Measurements from ENCODE around the gene SART1. TPM values are rescaled to one million over a fixed set of nuclear protein-coding genes. Genes with fewer than 3 reads are reported as not detected.

The SART1 gene
- total and polyA plus RNA-seq, 10 of the 15 experiments (the other 5 are each of a cell fraction or from before 2014, with no cell fraction given), result 6.2 to 60.5 (median 37.4) TPM

GRCh38 chr11:66020618-66021357, 59.3 kb downstream of the SART1 start:
- Histone ChIP-seq H3K27me3 (replicated peaks in 1 of 2; ENCODE audit: control insufficient read depth in 2 of 2, insufficient read depth in 2 of 2, low read length in 1 of 2) (0 out of 4 replicates have a peak, but pooled peaks cover 0 to 3% of the 10 kb centered on the region in 2 experiments), H3K9ac (ENCODE audit: control insufficient read depth, insufficient read depth, low read length) (no peak overlapping the region), H3K79me2 (ENCODE audit: control insufficient read depth, insufficient read depth, low read length) (no peaks in the 10 kb centered on the region), H3K36me3 (ENCODE audit: control insufficient read depth in 2 of 2, insufficient read depth in 2 of 2, low read length in 1 of 2) (no peaks in the 10 kb centered on the region), H3K27ac (ENCODE audit: control insufficient read depth, insufficient read depth) (no peak overlapping the region), H3K4me3 (no peak overlapping the region), H3K9me3 (replicated peaks; ENCODE audit: control insufficient read depth, insufficient read depth, low read length) (no peaks in the 10 kb centered on the region), H4K20me1 (ENCODE audit: control insufficient read depth, insufficient read depth) (no peaks in the 10 kb centered on the region), H3K4me2 (ENCODE audit: control insufficient read depth, insufficient read depth) (no peak overlapping the region), H2AFZ (ENCODE audit: control insufficient read depth, low read depth, low read length) (no peak overlapping the region), H3K4me1 (ENCODE audit: control insufficient read depth, insufficient read depth, low read length) (no peaks in the 10 kb centered on the region)
- FAIRE-seq (no peak), DNase-seq (ENCODE audit: low read depth, low spot score) (no peak), ATAC-seq (peak; percentile 34; the same call in 2 of the 3 replicates)
- POLR2A ChIA-PET, result no interaction called here
- intact Hi-C loops (cut with micrococcal nuclease; ENCODE audit: unreplicated experiment) (no loop called here), in situ Hi-C loops (cut with MboI) (no loop called here)
- WGBS (ENCODE audit: insufficient coverage, insufficient replicate concordance, low lambda C conversion rate, missing lambda C conversion rate), result 35% methylated on average over 21 of the region's 25 CpGs
- CTCF ChIA-PET, result interaction anchor here (1.1 to 2.8 kb wide), 5 partner anchors 24 to 115 kb away, joined by 4 to 31 read pairs (median 5); no protein-coding TSS in a partner anchor
- RAD21 ChIA-PET (ENCODE audit: unreplicated experiment), result no interaction called here
- SMC1A ChIA-PET (ENCODE audit: uncharacterized antibody, unreplicated experiment), result no interaction called here
- no TSS peak for BruUV-seq (replicated peaks)
- no peak for TF ChIP-seq NFYB (IDR thresholded peaks at IDR 0.05; ENCODE audit: insufficient read depth, low read depth, low read length)
- no peak for TF ChIP-seq JUND (IDR thresholded peaks at IDR 0.05; ENCODE audit: low read depth, low read length)
- no peak for TF ChIP-seq TCF7 (IDR thresholded peaks at IDR 0.05; ENCODE audit: borderline replicate concordance)
- TF ChIP-seq, protein P1, sequence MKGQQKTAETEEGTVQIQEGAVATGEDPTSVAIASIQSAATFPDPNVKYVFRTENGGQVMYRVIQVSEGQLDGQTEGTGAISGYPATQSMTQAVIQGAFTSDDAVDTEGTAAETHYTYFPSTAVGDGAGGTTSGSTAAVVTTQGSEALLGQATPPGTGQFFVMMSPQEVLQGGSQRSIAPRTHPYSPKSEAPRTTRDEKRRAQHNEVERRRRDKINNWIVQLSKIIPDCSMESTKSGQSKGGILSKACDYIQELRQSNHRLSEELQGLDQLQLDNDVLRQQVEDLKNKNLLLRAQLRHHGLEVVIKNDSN (IDR thresholded peaks at IDR 0.05; ENCODE audit: borderline replicate concordance, extremely low read length, insufficient read depth, low read depth, low read length), result no peak
- TF ChIP-seq, protein P2, sequence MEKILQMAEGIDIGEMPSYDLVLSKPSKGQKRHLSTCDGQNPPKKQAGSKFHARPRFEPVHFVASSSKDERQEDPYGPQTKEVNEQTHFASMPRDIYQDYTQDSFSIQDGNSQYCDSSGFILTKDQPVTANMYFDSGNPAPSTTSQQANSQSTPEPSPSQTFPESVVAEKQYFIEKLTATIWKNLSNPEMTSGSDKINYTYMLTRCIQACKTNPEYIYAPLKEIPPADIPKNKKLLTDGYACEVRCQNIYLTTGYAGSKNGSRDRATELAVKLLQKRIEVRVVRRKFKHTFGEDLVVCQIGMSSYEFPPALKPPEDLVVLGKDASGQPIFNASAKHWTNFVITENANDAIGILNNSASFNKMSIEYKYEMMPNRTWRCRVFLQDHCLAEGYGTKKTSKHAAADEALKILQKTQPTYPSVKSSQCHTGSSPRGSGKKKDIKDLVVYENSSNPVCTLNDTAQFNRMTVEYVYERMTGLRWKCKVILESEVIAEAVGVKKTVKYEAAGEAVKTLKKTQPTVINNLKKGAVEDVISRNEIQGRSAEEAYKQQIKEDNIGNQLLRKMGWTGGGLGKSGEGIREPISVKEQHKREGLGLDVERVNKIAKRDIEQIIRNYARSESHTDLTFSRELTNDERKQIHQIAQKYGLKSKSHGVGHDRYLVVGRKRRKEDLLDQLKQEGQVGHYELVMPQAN (conservative IDR thresholded peaks at IDR 0.05), result no peak
- no peak for TF ChIP-seq ATF7 (IDR thresholded peaks at IDR 0.05; ENCODE audit: low read depth)
- TF ChIP-seq, protein P3, sequence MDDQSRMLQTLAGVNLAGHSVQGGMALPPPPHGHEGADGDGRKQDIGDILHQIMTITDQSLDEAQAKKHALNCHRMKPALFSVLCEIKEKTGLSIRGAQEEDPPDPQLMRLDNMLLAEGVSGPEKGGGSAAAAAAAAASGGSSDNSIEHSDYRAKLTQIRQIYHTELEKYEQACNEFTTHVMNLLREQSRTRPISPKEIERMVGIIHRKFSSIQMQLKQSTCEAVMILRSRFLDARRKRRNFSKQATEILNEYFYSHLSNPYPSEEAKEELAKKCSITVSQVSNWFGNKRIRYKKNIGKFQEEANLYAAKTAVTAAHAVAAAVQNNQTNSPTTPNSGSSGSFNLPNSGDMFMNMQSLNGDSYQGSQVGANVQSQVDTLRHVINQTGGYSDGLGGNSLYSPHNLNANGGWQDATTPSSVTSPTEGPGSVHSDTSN (IDR thresholded peaks at IDR 0.05; ENCODE audit: insufficient replicate concordance, low read depth, low read length), result no peak
- no peak for TF ChIP-seq EGR1 (IDR thresholded peaks at IDR 0.05; ENCODE audit: borderline replicate concordance in 1 of 2, low read depth in 2 of 2, low read length in 2 of 2)
- TF ChIP-seq CEBPZ (IDR thresholded peaks at IDR 0.05; ENCODE audit: low read depth, low read length), result no peak
- no peak for TF ChIP-seq ZBED1 (IDR thresholded peaks at IDR 0.05; ENCODE audit: borderline replicate concordance)
- TF ChIP-seq BCL11A (IDR thresholded peaks at IDR 0.05; ENCODE audit: low read depth, low read length), result no peak
- no peak for TF ChIP-seq MEF2B (IDR thresholded peaks at IDR 0.05; ENCODE audit: partially characterized antibody, poor library complexity, severe bottlenecking)
- no peak for TF ChIP-seq FOS (IDR thresholded peaks at IDR 0.05; ENCODE audit: borderline replicate concordance, extremely low read depth, insufficient read length)
- TF ChIP-seq BMI1 (IDR thresholded peaks at IDR 0.05; ENCODE audit: borderline replicate concordance), result no peak
- TF ChIP-seq RAD51 (IDR thresholded peaks at IDR 0.05), result no peak
- TF ChIP-seq TCF12 (IDR thresholded peaks at IDR 0.05; ENCODE audit: low read depth, low read length), result no peak

Data from GM12878 (cell line).